GM21367 (cell line): ENCODE measurements around the gene KCNJ11.
"Not testable (repeated sequence)": the region's sequence is repeated elsewhere in the genome, so short reads cannot be mapped to it uniquely, and the experiment has no call there.

Source experiments
- ATAC-seq: cut with Tn5 transposase; IDR thresholded peaks from one replicate; pipeline ENCODE4 v1.9.1; 2021; ENCODE audit not compliant: unreplicated experiment

KCNJ11 gene

GRCh38 chr11:17388609-17389210, at the start of gene KCNJ11:
Gene KCNJ11 (minus strand): TSS chr11:17388659. CDS start chr11:17388091, 568 bp downstream.
- peak; percentile 31 for ATAC-seq

GRCh38 chr11:17437366-17437765, 48.9 kb upstream of the KCNJ11 start:
- ATAC-seq: no peak

GRCh38 chr11:17434108-17434507, 45.6 kb upstream of the KCNJ11 start:
- ATAC-seq: no peak

GRCh38 chr11:17432002-17432401, 43.5 kb upstream of the KCNJ11 start:
- ATAC-seq: no peak

DNA sequence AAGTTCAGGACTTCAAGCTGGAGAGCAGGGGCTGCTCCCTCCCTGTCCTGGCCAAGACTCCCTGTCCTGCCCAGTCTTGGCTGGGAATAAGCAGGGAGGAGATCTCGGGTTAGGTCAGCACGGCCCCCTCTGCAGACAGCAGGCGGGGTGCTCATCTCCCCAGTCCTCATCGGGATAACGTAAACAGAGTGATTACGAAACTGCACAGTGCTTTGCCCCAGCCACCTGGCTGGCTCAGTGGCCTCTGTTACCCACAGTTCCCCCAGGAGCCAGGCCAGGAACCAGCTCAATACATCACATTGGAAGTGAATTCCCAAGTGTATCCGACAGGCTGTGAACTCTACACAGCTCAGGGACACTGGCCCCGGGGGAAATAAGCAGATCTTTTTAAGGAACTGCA, 42.7 kb upstream of the KCNJ11 start:
- ATAC-seq: no peak

DNA sequence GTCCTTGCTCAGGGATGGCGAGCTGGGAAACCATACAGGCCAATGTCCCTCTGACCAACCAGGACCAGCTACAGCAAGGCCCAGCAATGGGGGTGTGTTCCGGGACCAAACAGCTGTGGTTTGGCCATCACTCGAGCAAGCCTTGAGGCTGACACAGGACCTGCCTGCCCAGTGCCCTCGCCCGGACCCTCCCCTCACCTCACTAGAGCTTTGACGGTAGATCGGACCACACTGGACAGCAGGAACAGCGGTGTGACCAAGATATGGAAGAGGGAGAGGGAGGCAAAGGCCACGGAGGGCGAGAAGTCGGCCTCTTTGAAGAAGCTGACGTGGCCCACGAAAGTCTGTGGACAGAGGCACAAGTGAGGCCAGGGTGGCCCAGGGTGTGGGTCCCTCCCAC, 42.2 kb upstream of the KCNJ11 start:
- ATAC-seq: no peak

GRCh38 chr11:17428925-17429324, 40.5 kb upstream of the KCNJ11 start:
- no peak for ATAC-seq

GRCh38 chr11:17428261-17428660, 39.8 kb upstream of the KCNJ11 start:
- ATAC-seq: no peak

GRCh38 chr11:17426233-17426632, 37.8 kb upstream of the KCNJ11 start:
- ATAC-seq: not testable (repeated sequence)

DNA sequence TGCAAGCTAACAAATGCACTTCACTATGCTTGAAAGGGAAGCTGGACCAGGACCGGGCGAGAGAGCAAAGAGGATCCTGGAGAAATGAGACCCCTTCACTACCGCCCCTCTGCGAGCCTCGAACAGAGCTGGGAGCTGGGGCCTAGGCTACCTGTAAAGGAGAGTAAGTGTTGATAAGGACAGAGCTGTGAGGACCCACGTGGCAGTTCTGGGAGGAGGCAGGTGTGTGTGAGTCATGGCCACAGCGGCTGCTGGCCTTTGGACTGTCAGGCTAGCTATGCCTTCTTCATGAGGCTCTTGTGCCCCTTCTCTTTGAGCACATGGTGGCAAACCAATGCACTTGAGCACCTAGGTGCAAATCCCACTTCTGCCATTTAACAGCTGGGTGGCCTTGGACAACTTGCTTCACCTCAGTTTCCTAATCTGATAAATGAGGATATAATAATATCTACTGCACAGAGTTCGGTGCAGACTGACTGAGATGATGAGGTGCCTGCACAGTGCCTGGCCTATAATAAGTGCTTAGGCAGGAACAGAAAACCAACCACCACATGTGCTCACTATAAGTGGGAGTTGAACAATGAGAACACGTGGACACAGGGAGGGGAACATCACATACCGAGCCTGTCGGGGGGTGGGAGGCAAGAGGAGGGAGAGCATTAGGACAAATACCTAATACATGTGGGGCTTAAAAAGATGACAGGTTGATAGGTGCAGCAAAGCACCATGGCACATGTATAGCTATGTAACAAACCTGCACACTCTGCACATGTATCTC, 35.3 kb upstream of the KCNJ11 start:
- no peak for ATAC-seq

DNA sequence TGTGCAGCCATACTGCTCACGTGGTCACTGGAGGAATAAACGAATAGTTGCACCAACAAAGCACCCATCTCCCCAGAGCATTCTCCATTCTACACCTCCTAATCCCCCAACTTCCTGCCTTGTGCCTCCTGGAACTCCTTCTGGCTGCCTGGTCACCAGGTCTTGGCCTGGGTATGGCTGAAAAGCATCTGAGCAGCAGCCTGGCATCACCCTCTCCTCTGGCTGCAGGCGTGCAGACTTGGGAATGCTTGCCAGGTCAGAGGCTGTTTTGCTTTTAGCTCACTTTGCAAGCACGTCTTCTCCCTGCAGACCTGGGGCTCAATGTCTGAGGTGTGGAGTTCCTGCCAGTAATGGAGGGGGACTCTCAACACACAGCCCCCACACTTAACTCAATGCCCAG, 33.3 kb upstream of the KCNJ11 start:
- no peak for ATAC-seq

- ATAC-seq: no peak
These were observed 30.1 kb upstream of the KCNJ11 start for GRCh38 chr11:17418444-17419081.

- ATAC-seq: no peak
These were observed 28.0 kb upstream of the KCNJ11 start for GRCh38 chr11:17416492-17416891.

- no peak for ATAC-seq
These were observed 27.2 kb upstream of the KCNJ11 start for GRCh38 chr11:17415523-17416104.

DNA sequence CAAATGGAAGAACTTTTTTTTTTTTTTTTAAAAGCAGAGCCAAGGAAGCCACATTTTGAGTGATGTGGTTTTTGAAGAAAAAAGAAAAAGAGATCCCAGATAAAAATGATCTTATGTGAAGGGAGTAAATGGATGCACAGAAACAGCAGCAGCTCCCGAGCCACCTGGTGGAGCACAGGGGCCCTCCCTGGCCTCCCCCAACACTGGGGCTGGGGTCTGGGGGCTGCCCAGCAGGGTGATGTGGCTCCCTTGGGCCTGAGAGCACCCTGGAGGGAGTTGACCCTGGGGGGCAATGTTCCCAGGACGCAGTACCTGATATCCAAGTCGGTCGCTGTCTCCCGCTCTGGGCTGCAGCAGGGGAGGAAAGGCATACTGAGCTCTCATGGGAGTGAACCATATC, 26.5 kb upstream of the KCNJ11 start:
- no peak for ATAC-seq

GRCh38 chr11:17414317-17414737, 25.9 kb upstream of the KCNJ11 start:
- ATAC-seq: no peak

GRCh38 chr11:17413414-17414316, 25.2 kb upstream of the KCNJ11 start:
- no peak for ATAC-seq

DNA sequence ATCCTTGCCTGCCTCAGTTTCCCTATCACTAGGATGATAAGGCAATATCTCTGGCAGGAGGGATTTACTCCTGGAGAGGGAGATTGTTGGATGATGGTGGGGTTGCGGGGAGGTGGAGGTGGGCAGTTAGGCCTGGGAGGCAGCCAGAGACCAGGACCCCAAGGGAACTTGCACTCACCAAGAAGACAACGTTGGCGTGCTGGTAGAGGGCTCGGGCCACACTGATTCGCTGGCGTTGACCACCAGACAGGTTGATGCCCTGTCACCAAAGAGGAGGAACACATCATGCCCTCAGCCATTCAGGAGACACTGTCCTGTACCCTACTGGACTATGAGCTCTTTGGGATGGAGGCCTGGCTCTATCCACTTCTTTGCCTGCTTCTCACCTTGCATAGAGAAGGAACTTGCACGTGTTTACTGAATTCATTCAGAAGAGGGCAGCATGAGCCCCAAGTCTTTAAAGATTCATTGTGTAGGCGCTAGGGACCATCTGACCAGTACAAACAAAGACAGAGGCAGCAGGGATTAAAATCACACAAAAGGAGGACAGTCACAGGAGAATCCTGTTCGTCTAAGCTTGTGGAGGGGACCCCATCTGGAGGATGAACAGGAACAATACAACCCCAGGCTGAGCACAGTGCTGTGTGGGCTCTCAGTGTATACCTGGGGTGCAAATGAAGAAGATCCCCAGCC, 24.2 kb upstream of the KCNJ11 start:
- no peak for ATAC-seq

- no peak for ATAC-seq
These were observed 23.0 kb upstream of the KCNJ11 start for GRCh38 chr11:17411418-17411817.
